Tibial nerve (tissue), 3 donors: ENCODE measurements around the gene CDH13.

Source experiments
- EP300 ChIP-seq, 2 donors: sonication (generic); formaldehyde crosslinking; IDR thresholded peaks; one replicate each; pipeline ENCODE4 v1.6.1; 2017; ENCODE audit warnings: antibody characterized with exemption in 2 of 2, mild to moderate bottlenecking in 1 of 2
- POLR2A ChIP-seq, 2 donors: fragments of 450-650 bp; IDR thresholded peaks; one replicate each; pipeline ENCODE4 v1.6.1; 2017; ENCODE audit warnings: antibody characterized with exemption in 2 of 2, mild to moderate bottlenecking in 2 of 2, moderate library complexity in 2 of 2

- TF ChIP-seq EP300 (IDR thresholded peaks at IDR 0.05), result no peak
- no peak for TF ChIP-seq POLR2A (IDR thresholded peaks at IDR 0.05)
Observed at GRCh38 chr16:82631701-82632685, 5.2 kb downstream of the CDH13 start.
